ENCODE measurements around the gene CDCP1.
A peak's percentile ranks its signal among the peaks of the same experiment; 100 is the strongest.
"Not testable (repeated sequence)": the region's sequence is repeated elsewhere in the genome, so short reads cannot be mapped to it uniquely, and the experiment has no call there.

CDCP1 gene

DNA sequence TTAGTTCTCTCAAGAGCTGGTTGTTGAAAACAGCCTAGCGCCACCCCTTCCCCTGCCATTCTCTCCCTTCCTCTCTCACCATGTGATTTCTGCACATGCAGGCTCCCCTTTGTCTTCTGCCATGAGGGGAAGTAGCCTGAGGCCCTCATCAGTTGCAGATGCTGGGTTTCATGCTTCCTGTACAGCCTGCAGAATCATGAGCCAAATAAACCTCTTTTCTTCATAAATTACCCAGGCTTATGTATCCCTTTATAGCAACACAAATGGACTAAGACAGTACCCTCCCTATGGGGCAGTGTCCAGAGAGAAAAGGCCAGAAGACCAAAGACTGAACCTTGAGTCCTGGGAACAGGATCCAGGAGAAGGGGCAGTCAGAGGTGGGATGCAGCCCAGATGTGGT is 65.4 kb downstream of the CDCP1 start:
- DNase-seq, result no peak

- no peak for DNase-seq
Measured at GRCh38 chr3:45079715-45080114, 66.5 kb downstream of the CDCP1 start.

GRCh38 chr3:45078910-45079522 is 67.2 kb downstream of the CDCP1 start:
- DNase-seq, result no peak

DNA sequence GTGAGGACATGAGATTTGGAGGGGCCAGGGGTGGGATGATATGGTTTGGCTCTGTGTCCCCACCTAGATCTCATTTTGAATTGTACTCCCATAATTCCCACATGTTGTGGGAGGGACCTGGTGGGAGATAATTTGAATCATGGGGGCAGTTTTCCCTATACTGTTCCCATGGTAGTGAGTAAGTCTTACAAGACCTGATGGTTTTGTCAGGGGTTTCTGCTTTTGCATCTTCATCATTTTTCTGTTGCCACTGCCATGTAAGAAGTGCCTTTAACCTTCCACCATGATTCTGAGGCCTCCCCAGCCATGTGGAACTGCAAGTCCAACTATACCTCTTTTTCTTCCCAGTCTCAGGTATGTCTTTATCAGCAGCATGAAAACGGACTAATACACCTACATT is 67.9 kb downstream of the CDCP1 start:
- not testable (repeated sequence) for DNase-seq

DNA sequence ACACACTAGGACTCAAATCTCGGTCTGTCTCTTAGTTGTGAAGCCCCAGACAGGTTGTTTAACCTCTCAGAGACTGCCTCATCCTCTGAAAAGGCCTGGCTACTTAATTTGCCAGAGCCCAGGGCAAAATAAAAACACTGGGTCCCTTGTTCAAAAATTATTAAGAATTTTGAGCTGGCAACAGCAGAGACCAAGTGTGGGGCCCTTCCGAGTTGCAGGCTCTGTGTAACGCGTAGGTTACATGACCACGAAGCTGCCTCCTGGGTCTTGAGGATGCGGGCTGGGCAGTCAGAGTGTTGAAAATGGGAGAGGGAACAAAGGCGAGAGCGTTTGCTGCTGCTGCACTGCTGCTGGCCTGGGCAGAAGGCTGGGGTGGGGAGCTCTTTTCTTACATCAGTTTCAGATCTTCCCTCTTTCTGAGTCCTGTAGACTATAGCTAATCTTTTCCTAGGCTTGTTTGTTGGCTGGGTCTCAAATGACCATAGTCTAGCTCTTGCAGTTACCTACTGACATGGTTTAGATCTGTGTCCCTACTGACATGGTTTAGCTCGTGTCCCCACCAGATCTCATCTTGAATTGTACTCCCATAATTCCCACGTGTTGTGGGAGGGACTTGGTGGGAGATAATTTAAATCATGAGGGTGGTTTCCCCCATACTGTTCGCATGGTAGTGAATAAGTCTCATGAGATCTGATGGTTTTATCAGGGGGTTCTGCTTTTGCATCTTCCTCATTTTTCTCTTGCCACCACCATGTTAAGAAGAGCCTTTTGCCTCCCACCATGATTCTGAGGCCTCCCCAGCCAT is 70.2 kb downstream of the CDCP1 start:
- no peak for DNase-seq

- DNase-seq, result no peak
Measured at GRCh38 chr3:45071075-45071474, 75.1 kb downstream of the CDCP1 start.

GRCh38 chr3:45067941-45068340 is 78.2 kb downstream of the CDCP1 start:
- no peak for DNase-seq

- no peak for DNase-seq
Measured at GRCh38 chr3:45067486-45067885, 78.7 kb downstream of the CDCP1 start.

- DNase-seq, result no peak
Measured at GRCh38 chr3:45066109-45066801, 79.9 kb downstream of the CDCP1 start.

DNA sequence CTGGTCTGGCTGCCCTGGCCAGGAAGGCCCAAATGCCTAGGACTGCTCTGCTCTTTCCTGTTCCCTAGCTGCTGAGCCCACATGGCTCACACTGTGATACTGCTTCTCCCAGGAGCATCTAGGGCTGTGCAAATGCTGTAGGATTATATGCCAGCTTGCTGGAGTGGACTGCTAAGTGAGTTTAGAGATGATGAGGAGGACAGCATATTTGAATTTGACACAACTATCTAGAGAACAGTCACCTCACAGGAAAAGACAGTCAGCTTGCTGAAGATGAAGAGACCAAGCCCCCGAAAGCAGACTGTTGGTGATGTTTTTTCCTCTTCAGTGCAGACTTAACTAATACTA is 80.8 kb downstream of the CDCP1 start:
- no peak for DNase-seq

- peak; percentile 48 for DNase-seq
Measured at GRCh38 chr3:45064512-45065372, 81.4 kb downstream of the CDCP1 start.

DNA sequence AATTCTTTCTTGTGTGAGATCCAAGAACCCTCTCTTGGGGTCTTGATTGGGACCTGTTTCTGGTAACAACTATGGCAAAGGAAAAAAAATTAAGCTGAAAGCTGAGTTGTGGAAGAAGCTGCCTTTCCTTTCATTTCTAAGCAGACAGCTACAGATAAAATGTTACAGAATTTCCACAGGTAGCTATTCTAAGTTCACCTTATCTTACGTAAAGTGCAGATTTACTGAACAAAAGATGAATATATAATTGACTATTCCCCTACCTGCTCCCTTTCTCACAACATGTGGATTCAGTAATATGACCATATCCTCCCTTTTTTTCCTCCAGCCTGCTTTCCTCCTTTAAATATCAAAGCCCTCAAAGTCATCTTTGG is 83.5 kb downstream of the CDCP1 start:
- no peak for DNase-seq

DNA sequence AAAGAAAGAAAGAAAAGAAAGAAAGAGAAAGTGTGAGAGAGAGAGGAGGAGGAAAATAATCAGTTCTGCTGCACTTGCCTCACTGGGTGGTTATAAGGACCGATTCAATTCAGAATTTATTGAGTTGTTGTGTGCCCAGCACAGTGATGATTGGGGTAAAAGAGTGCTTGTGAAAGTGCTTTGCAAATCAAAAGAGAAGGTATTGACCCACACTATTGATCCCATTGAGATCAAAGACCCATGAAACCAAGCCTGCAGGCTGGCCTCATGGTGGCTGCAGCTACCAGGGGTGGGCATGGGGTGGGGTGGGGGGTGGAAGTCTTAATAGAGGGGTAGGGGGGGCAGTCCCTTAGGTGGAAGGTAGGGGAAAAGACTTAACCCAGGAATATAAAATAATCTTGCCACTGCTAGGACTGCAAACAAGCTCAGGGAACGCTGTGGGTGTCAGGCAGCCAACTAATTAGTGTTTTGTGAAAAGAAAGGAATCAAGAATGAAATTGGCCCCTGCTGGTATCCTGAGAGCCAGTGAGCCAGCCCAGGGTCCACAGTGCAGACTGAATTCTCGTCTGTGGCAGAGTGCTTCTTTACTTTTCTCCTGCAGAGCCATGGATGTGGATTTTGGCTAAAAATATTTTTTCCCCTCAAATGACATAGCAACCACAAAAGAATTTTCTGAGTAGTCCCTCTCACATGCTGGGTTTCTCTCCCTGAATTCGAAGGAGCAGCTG is 85.8 kb downstream of the CDCP1 start:
- DNase-seq, result no peak

DNA sequence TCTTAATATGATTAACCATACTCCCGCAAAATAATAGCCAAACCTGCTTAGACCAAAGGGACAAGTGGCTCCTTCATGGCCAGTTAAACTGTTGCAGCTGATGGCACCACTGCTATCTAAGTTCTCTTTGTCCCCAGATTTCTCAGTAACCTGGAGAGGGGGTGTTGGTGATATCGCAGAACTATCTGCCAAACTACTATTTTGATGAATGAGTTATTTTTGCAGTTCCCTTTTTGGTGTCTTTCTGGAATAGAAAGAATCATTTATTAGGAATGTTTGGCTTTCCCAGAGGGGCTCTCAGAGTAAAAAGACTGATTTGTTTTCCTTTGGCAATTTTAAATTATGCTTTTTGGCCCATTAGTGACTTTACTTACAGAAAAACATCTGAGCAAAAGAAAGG is 87.0 kb downstream of the CDCP1 start:
- DNase-seq, result no peak

DNA sequence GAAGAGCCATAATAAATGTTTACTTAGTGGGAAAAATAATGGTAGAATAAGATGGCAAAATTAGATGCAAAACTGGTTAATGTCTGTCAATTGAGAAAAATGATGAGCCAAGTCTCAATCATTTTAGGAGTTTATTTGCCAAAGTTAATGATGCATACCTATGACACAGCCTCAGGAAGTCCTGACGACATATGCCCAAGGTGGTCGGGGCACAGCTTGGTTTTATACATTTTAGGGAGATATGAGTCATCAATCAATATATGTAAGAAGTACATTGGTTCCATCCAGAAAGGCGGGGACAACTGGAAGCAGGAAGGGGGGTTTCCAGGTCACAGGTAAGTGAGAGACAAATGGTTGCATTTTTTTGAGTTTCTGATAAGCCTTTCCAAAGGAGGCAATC is 88.6 kb downstream of the CDCP1 start:
- DNase-seq, result no peak

- DNase-seq, result no peak
Measured at GRCh38 chr3:45056608-45057301, 89.4 kb downstream of the CDCP1 start.

DNA sequence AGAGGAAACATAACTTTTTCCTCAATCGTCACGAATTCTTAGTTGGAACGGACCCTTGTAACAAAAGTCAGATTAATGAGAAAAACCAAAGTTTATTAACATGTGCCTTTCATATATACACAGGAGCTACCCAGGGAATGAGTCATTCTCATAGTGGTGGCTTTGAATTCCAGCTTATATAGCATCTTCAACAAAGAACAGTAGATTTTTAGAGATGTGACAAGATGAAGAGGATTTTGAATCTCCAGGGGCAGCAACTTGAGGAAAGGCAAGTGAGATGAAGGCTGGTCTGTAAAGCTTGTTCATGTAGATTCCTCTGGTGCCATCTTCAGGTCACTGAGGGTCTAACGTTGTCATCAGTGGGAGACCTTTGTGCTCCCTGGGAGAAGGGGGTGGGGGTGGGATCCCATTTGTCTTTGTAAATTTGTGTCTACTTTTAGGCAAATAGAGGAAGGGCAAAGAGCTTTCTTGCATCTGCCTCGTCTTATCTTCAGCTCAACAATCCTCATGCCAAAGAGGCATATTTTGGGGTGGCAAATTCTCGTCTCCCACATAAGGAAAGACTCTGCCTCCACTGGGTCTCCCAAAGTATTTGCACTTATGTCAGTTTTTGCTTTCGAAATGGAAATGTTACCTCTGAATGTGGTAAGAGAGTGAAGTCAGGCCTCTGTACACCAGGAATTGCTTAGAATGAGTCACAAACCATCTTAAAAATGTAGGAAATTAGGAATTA is 90.6 kb downstream of the CDCP1 start:
- no peak for DNase-seq

DNA sequence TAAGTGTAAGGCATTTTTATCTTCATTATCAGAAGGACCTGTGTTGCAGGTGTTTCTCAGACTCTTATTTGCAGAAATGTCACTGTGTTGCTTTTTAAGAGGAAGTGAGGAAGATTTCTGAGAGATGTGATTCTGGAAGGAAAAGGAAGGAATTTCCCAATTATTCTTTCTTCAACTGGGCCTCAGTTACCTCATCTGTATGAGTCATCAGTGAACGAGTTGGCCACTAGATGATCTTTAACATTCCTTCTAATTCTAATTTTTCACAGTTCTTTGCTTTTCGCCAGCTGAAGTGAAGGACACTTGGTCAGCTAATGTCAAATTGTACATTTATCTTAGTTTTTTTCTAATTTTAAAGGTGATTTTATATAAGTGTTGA is 91.2 kb downstream of the CDCP1 start:
- no peak for DNase-seq

DNA sequence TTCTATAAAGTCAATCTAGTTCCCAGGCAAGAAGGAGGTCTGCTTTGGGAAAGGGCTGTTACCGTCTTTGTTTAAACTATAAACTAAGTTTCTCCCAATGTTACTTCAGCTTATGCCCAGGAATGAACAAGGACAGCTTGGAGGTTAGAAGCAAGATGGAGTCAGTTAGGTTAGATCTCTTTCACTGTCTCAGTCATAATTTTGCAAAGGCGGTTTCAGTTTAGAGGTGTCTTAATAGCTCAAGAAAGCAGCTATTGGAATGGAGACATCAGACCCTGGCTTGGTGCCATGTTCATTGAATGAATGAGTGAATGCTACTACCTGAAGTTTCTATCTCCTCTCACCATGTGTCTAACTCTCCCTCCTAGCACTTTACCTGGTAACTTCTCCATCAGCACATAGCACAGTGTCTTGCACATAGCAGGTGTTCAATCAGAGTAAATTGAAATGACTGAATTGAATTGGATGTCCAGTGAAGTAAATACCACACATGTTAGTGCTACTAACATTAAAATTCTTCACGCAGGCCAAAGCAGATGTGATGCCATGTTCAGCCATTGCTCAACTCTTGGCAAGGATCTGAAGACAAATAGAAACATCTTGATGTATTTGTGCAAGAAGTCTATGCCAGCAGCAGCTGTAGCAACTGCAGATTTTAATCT is 91.9 kb downstream of the CDCP1 start:
- no peak for DNase-seq

DNA sequence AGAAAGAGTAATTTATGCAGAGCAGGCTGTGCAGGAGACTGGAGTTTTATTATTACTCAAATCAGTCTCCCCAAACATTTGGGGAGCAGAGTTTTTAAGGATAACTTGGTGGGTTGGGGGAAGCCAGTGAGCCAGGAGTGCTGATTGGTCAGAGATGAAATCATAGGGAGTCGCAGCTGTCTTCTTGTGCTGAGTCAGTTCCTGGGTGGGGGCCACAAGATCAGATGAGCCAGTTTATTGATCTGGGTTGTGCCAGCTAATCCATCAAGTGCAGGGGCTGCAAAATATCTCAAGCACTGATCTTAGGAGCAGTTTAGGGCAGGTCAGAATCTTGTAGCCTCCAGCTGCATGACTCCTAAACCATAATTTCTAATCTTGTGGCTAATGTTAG is 92.4 kb downstream of the CDCP1 start:
- not testable (repeated sequence) for DNase-seq

- no peak for DNase-seq
Measured at GRCh38 chr3:45051685-45052084, 94.5 kb downstream of the CDCP1 start.

Measured in CD4-positive, alpha-beta T cell treated with Interleukin-15 for 1 hour (primary cell).